NCI-H1694 treated with DMSO at 0.1 percent for 48 hours (cell line): ENCODE results near the gene KIAA1549.
A peak's percentile ranks its signal among the peaks of the same experiment; 100 is the strongest.

Experiments
- DNase-seq: peaks from one replicate; lab custom pipeline; 2025; lab: John Stamatoyannopoulos, UW

KIAA1549 gene

GRCh38 chr7:138907201-138907847 lies 73.9 kb downstream of the KIAA1549 start:
- DNase-seq = no peak

DNA sequence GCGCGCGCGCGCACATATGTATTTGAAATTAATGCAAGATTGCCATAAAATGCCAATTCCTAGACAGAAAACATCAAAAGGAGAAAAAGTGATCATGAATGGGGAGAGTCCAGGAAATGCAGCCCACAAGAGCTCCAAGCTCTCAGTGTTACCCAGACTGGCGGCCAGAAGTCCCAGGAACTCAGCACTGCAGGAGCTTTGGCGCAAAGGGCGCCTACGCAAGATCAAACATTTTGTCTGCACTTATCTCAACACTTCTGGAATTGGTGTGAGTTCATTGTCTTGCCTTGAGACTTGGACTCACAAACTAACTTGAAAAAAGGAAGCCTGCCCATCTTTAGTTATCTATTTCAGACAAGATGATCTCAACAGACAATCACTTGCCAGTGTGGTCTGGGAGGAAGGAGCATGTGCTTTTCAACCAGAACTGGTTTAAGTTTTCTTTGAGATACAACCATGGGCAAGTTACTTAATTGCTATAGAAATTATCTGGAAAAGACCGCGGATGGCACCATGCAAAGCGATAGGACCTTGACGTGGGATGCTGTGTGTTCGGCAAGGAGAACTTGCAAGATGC lies 77.2 kb downstream of the KIAA1549 start:
- no peak for DNase-seq

DNA sequence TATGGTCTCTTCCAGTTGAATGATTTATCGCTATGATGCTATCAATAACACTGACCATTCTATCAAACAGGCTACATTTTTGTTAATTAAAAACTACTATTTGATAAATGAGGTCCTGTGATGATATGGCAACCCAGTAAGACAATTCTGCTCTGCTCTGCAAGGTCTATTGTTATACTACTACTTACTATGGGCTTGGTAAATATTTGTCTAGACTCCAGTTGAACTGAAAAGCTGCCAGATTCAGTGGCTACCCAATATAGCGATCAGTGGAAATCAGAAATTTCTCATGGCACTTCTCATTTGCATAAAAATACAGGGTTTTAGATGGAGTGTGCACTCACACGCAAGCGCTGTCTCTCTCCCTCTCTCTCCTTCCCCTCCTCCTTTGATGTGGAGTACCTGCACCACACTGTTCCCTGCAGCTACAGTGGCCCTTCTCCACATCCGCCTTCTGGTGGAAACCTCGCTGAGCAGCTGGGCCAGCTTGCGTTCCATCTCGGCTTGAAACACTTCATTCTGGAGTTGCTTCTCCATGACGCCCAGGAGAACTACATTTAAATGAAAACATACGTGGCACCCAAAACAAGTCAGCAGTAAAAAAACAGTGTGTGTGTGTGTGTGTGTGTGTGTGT lies 77.9 kb downstream of the KIAA1549 start:
- DNase-seq = no peak

DNA sequence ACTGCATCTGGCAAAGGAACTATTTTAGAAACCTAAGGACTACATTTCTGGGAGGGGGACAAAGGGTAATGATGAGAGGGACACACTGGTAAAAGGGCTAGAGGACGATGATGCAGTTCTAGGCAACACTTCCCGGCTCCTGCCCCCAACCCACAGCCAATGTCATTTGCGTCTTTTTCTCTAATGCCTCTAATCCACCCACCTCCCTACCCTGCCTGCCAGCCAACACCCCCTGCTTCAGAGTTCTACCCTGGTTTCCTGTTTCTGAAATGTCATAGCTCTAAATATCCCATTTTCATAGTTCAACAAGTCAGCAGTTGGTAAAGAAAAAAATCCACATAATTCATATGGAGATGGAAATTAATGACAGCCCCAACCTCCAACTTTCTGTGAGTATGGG lies 79.0 kb downstream of the KIAA1549 start:
- no peak for DNase-seq

DNA sequence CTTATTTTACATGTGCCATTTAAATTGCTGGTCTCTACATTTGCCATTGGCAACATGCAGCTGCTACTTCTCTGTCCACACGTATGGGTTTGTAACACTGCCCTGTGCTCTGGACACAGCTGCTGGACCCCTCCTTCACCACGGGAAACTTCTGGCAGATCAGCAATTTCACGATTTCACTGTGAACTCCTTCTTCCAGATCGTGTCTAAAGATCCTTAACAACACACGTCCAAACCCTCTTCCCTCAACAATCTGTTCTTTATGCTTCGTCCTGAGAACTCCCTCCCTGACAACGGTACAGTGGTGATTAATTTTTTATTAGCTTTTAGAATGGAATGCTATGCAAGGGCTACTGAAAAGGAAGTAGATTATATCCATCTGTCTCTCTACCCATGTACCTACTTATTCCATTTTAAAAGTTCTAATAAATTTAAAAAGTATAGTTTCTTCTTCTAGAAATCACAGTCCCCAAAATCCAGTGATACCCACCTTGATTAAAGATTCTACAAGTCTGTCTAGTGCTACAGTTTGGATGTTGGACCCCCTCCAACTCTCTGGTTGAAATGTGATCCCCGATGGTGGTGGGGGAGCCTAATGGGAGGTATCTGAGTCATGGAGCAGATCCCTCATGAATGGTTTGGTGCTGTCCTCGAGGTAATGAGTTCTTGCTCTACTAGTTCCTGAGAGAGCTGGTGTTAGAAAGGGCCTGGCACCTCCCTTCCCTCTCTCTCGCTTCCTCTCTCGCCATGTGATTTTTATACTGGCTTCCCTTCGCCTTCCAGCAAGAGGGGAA lies 81.0 kb downstream of the KIAA1549 start:
- no peak for DNase-seq

- no peak for DNase-seq
Measured at GRCh38 chr7:138898802-138899201, 82.4 kb downstream of the KIAA1549 start.

DNA sequence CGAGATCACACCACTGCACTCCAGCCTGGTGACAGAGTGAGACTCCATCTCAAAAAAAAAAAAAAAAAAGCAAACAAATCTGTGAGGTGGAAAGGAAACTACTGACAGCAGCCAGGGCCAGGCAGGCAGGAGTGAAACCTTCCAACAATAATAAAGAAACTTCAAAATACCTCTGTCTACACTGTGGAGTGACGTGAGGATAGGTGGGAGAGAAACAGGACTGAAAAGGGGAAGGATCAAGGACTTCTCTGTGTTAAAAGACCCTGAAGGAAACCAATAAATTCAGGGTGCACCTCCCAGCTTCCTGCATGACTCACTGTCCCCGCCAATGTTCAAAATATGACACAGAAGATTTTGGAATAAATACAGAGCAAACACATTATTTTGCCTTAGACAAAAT lies 82.9 kb downstream of the KIAA1549 start:
- DNase-seq = no peak

- DNase-seq = no peak
Measured at GRCh38 chr7:138895679-138896078, 85.5 kb downstream of the KIAA1549 start.

GRCh38 chr7:138893258-138893657 lies 87.9 kb downstream of the KIAA1549 start:
- no peak for DNase-seq

DNA sequence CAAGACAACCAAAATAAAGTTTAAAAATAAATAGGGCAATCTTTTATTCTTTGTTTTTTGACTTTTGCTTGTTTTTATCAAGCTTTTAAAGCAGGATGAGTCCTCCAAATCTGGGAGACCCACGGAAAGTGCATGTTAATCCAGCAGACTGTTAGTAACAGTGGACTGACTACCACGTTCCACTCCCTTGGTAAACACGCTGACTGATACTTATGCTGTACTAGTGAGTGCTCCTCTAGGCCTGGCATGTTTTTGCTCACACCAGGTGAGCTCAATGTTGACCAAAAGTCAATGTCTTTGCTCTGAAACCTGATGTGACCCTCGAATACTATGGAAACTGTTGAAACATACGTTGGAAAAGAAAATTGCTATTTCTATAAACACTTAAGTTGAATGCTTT lies 88.4 kb downstream of the KIAA1549 start:
- DNase-seq = no peak

DNA sequence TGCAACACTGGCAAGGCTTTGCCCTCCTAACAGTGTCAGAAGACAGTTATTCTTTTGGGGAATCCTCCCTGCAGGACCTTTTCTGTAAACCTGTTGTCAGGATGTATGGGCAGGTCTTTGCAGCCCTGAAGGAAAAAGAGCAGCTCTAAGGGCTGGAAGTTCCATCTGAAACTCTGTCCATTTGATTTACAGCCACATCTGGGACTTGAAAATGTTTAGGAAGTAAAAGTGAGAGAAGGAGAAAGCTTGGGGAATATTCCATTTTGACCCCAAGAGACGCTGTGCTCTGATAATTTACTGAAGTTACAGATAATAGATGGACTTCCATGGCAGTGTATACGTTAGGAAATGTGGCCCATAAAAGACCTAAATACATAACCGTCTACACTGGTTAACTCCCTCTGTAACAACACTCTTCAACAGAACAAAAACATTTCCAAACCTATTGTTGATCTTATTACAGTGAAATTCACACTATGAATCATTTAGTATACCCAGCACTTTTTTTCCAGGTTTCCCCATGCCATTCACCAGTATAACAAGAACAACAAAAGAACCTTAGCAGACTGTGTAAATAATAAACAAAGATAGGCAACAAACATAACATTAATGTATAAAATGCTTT lies 89.1 kb downstream of the KIAA1549 start:
- no peak for DNase-seq

GRCh38 chr7:138891446-138891810 lies 89.8 kb downstream of the KIAA1549 start:
- no peak for DNase-seq

- no peak for DNase-seq
Measured at GRCh38 chr7:138890499-138891445, 90.4 kb downstream of the KIAA1549 start.

- DNase-seq = no peak
Measured at GRCh38 chr7:138889582-138890498, 91.3 kb downstream of the KIAA1549 start.

- no peak for DNase-seq
Measured at GRCh38 chr7:138887872-138888656, 93.1 kb downstream of the KIAA1549 start.

- DNase-seq = no peak
Measured at GRCh38 chr7:138887085-138887710, 94.0 kb downstream of the KIAA1549 start.

GRCh38 chr7:138886501-138886917 lies 94.7 kb downstream of the KIAA1549 start:
- peak; percentile 69 for DNase-seq

DNA sequence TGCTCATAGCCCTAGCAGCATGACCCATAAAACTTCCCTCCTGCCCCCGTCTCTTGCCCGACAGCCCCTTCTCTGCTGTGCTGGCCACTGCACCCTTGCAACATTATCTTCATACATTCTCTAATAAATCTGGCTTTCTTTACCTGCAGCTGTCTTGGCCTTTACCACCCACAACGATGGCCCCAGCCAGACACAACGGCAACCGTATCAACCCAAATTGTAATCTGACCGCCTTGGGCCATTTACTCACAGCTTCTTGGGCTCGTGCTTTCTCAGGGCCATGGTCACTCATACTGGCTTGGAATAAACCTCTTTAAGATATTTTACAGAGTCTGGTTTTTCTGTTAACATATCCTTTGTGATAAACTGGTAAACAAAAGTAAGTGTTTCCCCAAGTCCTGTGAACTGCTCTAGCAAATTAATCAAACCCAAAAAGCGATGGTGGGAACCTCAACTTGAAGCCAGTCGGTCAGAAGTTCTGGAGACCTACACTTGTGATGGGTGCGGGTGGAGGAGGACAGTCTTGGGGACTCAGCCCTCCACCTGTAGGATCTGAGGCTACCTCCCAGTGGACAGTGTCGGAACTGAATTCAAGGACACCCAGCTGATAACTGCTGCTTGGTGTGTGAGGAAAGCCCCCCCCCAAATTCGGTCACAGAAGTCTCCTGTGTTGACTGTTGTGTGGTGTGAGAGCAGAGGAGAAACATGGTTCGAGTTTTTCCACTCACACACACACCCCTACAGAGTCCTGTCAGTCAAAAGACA lies 95.6 kb downstream of the KIAA1549 start:
- DNase-seq = no peak
